DOHH2 (cell line): Measurements from ENCODE around the gene DCDC1.

Experiments used
- H3F3A ChIP-seq: fragments of 200-600 bp; sonication (generic), shearing (Covaris generic); 2 replicates; pipeline ENCODE4 v1.6.0; 2016; ENCODE audit warnings: antibody characterized with exemption, mild to moderate bottlenecking; ENCODE audit not compliant: control insufficient read depth, insufficient read depth
- H3K27ac ChIP-seq: fragments of 200-600 bp; sonication (generic); 2 replicates; pipeline ENCODE4 v1.5.1; 2014; ENCODE audit warnings: low read depth, mild to moderate bottlenecking, low read length, moderate library complexity
- H3K27me3 ChIP-seq: fragments of 200-600 bp; sonication (generic); 2 replicates; pipeline ENCODE4 v1.6.1; 2014; ENCODE audit warnings: mild to moderate bottlenecking, low read length, mixed read lengths; ENCODE audit not compliant: control insufficient read depth
- H3K36me3 ChIP-seq: fragments of 200-600 bp; sonication (generic); 2 replicates; pipeline ENCODE4 v1.6.1; 2014; ENCODE audit warnings: mild to moderate bottlenecking, low read length, moderate library complexity, mixed read lengths; ENCODE audit not compliant: control insufficient read depth
- H3K4me1 ChIP-seq: fragments of 200-600 bp; sonication (generic); 2 replicates; pipeline ENCODE4 v1.6.1; 2014; ENCODE audit warnings: mild to moderate bottlenecking, low read length, mixed read lengths; ENCODE audit not compliant: control insufficient read depth
- H3K4me2 ChIP-seq: fragments of 200-600 bp; sonication (generic); 2 replicates; pipeline ENCODE4 v1.6.0; 2014; ENCODE audit warnings: mild to moderate bottlenecking, low read length, moderate library complexity
- H3K4me3 ChIP-seq: fragments of 200-600 bp; sonication (generic); 2 replicates; pipeline ENCODE4 v1.5.1; 2014; ENCODE audit warnings: mild to moderate bottlenecking, low read length, mixed read lengths
- H3K79me2 ChIP-seq: fragments of 200-600 bp; sonication (generic); 2 replicates; pipeline ENCODE4 v1.6.1; 2014; ENCODE audit warnings: mild to moderate bottlenecking, low read length, mixed read lengths; ENCODE audit not compliant: control insufficient read depth
- H3K9me2 ChIP-seq: fragments of 200-600 bp; sonication (generic); replicated peaks from 2 replicates; pipeline ENCODE4 v1.6.1; 2014; ENCODE audit warnings: mild to moderate bottlenecking, low read length, mixed read lengths; ENCODE audit not compliant: control insufficient read depth
- H3K9me3 ChIP-seq: fragments of 200-600 bp; sonication (generic); 2 replicates; pipeline ENCODE4 v1.6.1; 2014; ENCODE audit warnings: antibody characterized with exemption, low read length, mixed read lengths; ENCODE audit not compliant: control insufficient read depth, insufficient read depth
- H4K20me1 ChIP-seq: fragments of 200-600 bp; sonication (generic); 2 replicates; pipeline ENCODE4 v1.6.0; 2014; ENCODE audit warnings: low read depth, mild to moderate bottlenecking, antibody characterized with exemption, low read length, moderate library complexity; ENCODE audit not compliant: control insufficient read depth, insufficient read depth
- EZH2phosphoT487 ChIP-seq: fragments of 200-600 bp; sonication (generic); IDR thresholded peaks from 2 replicates; pipeline ENCODE4 v1.6.1; 2017; ENCODE audit warnings: borderline replicate concordance, mild to moderate bottlenecking, antibody characterized with exemption, low read length, moderate library complexity, mixed read lengths
- TF ChIP-seq, protein P1 (sequence below): fragments of 200-600 bp; sonication (generic); IDR thresholded peaks from one replicate; pipeline ENCODE4 v1.5.1; 2014; ENCODE audit warnings: antibody characterized with exemption, mild to moderate bottlenecking, low read depth, low read length; ENCODE audit not compliant: poor library complexity, severe bottlenecking

Gene DCDC1

DNA sequence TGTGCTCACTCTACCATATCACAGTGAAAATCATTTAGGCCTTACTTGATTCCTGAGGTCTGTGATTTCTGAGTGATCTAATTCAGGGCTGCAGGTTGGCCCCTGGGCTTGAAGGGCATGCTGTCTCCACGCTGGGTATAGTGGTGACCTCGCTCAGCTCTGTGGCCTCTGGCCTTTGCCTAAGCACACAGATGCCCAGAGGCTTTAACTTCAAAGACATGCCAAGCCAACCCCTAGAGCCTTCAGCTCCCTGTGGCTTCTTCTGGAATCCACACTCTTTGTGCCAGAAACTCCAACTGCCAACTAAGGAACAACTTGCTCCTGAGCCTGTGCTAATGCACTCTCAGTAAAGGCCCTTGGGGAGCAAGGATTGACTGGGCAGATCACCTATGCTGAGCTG lies 550.8 kb downstream of the DCDC1 start:
- Histone ChIP-seq H3K4me2 (no peak overlapping the region), H3K27ac (no peak overlapping the region), H3K36me3 (no peaks in the 10 kb centered on the region), H4K20me1 (no peaks in the 10 kb centered on the region), H3K79me2 (no peaks in the 10 kb centered on the region), H3F3A (no peaks in the 10 kb centered on the region), H3K9me3 (no peaks in the 10 kb centered on the region), H3K9me2 (no peaks in the 10 kb centered on the region), H3K4me3 (no peak overlapping the region), H3K27me3 (no peaks in the 10 kb centered on the region), H3K4me1 (no peaks in the 10 kb centered on the region)
- TF ChIP-seq, protein P1, sequence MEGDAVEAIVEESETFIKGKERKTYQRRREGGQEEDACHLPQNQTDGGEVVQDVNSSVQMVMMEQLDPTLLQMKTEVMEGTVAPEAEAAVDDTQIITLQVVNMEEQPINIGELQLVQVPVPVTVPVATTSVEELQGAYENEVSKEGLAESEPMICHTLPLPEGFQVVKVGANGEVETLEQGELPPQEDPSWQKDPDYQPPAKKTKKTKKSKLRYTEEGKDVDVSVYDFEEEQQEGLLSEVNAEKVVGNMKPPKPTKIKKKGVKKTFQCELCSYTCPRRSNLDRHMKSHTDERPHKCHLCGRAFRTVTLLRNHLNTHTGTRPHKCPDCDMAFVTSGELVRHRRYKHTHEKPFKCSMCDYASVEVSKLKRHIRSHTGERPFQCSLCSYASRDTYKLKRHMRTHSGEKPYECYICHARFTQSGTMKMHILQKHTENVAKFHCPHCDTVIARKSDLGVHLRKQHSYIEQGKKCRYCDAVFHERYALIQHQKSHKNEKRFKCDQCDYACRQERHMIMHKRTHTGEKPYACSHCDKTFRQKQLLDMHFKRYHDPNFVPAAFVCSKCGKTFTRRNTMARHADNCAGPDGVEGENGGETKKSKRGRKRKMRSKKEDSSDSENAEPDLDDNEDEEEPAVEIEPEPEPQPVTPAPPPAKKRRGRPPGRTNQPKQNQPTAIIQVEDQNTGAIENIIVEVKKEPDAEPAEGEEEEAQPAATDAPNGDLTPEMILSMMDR = no peak
- TF ChIP-seq EZH2phosphoT487 = no peak

DNA sequence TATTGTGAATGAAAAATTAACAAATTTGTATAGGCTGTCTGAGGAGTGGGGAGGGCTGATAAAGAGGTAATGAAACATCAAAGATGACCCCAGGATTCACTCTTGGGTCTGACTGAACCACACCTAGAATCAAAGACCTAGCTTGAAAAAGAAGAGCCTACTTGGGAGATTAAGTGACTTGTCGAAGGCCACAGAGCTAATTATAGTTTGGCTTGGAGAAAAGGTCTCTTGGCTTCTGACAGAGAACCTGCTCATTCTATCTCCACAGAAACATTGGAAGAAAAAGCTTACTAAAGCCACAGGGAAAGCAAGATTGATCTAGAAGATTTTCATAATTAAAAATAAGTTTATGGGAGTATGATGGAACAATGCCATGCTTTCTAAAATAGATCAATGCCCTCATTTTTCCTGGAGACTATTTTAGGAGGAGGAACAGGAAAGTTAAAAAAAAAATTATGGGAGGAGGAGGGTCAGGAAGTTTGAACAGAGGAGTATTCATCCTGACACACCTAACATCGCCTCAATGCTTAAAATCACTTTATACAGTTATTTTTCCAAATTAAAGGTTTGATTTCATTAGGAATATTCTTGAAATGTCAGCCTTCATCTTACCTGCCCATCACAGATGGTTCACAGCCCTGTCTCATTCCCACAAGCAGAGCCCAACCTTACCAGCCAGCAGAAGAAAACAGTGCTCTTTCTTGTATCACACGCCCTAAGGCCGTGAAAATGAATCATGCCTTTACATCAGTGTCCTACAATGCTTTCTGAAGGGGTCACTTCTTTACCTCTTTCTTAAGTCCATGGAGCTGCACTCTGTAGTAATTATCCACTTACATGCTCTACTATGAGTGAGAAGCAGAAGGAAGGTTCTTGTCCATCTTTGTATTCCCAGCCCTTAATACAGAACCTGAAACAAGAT lies 552.3 kb downstream of the DCDC1 start:
- H3K27me3 ChIP-seq = no peaks in the 10 kb centered on the region
- H4K20me1 ChIP-seq = no peaks in the 10 kb centered on the region
- no peak overlapping the region for H3K4me3 ChIP-seq
- H3K27ac ChIP-seq = no peak overlapping the region
- no peak overlapping the region for H3K4me2 ChIP-seq
- no peaks in the 10 kb centered on the region for H3K79me2 ChIP-seq
- TF ChIP-seq, protein P1 = no peak
- no peak for TF ChIP-seq EZH2phosphoT487
- H3K4me1 ChIP-seq = no peaks in the 10 kb centered on the region
- no peaks in the 10 kb centered on the region for H3K9me3 ChIP-seq
- H3K9me2 ChIP-seq = no peaks in the 10 kb centered on the region
- no peaks in the 10 kb centered on the region for H3K36me3 ChIP-seq
- H3F3A ChIP-seq = no peaks in the 10 kb centered on the region

- H3K4me2 ChIP-seq = no peak overlapping the region
- H3K4me3 ChIP-seq = no peak overlapping the region
- no peaks in the 10 kb centered on the region for H3K9me3 ChIP-seq
- H3K36me3 ChIP-seq = no peaks in the 10 kb centered on the region
- H3K27me3 ChIP-seq = no peaks in the 10 kb centered on the region
- no peak overlapping the region for H3K27ac ChIP-seq
- TF ChIP-seq EZH2phosphoT487 = no peak
- TF ChIP-seq, protein P1 = no peak
- H3K4me1 ChIP-seq = no peaks in the 10 kb centered on the region
- no peaks in the 10 kb centered on the region for H3F3A ChIP-seq
- H3K9me2 ChIP-seq = no peaks in the 10 kb centered on the region
- no peaks in the 10 kb centered on the region for H4K20me1 ChIP-seq
- no peaks in the 10 kb centered on the region for H3K79me2 ChIP-seq
Observed at GRCh38 chr11:30815619-30816018, 553.9 kb downstream of the DCDC1 start.
